HG03139 (cell line): ENCODE data around the gene RPS6KA2.
A peak's percentile ranks its signal among the peaks of the same experiment; 100 is the strongest.
"Not testable (repeated sequence)": the region's sequence is repeated elsewhere in the genome, so short reads cannot be mapped to it uniquely, and the experiment has no call there.

Experiments
- ATAC-seq: cut with Tn5 transposase; IDR thresholded peaks from one replicate; pipeline ENCODE4 v1.9.1; 2021; ENCODE audit not compliant: unreplicated experiment

Gene RPS6KA2

DNA sequence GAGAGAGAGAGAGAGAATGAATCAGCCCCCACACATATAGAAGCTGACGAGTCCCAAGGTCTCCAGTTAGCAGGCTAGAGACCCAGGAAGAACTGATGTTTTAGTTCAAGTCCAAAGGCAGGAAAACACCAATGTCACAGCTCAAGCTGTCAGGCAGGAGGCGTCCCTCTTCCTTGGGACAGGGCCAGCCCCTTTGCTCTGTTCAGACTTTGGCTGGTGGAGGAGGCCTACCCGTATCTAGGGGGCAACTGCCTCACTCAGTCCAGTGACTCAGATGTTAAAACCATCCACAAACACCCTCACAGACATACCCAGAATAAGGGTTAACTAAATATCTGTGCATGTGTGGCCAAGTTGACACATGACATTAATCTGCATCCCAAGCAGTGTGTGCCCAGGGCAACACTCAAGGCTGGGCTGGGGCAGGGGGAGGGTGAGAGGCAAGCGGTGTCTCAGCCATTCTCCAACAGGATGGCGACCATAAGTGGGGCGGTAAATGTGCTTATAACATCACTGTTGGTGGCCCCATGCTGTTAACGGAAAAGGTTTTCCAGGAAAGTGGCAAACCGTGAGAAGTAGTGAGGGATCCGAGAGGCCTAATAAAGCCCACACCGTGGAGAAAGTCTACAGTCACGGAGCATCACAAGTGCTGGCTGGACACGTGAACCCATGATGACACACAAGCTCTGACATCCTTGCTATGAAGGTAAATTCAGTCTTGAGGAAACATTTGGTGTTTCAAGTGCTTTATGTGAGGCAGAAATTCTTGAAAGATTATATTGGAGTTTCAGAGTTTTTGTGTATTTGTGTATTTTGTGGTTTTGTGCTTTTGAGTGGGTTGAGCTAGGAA lies 68.7 kb downstream of the RPS6KA2 start:
- ATAC-seq = no peak

DNA sequence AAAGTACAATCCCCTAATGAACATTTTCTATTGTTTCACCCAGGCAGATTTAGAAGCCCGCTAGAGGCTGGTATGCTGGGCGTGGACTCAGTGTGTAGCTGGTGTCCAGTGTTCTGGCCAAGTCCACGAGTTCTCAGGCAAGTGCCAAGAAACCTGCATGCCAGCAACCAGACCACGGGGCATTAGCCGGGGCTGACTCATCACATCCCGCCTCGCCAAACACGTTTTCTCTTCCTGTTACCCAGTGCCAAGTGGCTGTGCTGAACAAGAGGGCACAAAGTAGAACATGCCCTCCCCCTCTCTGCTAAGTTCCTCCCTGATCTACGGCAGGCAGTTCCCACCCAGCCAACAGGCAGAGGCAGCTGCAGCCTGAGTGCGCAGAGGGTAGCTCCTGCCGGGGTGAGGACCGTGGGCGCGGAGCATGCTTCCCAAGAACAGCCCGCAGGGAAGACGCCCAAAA lies 70.2 kb downstream of the RPS6KA2 start:
- no peak for ATAC-seq

DNA sequence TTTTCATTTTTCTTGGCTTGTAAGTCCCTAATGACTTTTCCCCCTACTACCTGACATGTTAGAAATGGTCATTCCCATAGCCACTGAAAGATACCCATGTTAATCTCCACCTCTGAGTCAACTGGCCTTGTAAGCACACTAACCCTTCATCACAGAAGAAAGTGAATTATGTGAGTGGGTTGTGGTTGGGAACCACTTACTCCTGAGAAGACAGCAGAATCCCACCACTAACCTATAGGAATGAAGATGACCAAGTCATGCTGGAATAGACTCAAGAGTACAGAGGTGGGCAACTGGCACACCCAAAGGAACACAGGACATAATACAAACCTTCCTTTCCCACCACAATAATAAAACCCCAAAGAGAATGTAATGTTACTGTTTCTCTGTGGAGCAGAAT lies 70.7 kb downstream of the RPS6KA2 start:
- ATAC-seq = no peak

DNA sequence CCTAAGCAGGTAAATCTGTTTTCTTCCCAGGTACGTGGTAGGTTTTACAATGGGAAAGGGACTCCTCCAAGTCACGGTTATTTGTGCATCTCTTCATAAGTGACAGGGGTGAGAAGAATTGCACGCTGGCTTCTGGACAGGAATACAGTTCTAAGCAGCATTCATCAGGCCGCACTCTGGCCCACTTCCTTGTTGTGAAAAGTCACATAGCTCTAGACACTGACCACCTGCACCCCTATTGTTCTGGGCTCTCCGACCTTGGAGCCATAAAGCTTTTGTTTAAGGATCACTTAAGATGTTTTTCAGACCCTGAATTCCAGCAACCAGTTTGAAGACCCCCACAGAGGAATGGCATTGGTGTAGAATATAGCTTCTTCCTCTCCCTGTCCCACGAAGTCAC lies 72.0 kb downstream of the RPS6KA2 start:
- no peak for ATAC-seq

DNA sequence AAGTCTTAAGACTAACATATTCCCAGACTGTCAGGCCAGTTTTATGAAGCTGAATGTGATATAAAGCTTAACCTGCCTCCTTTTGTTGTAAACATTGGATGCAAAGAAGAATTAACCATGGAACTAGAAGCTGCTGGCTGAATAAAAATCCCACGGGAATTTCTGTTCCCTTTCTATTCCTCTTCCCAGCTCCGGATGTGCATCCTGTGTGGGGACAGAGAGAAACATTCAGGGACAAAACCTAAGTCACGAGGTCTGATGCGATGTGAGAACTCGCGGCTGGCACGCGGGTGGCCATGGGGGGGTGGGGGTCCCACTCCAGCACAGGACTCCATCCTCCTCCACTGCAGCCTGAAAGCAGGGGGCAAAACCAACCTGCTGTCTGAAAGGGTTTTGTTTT lies 72.7 kb downstream of the RPS6KA2 start:
- ATAC-seq = no peak

DNA sequence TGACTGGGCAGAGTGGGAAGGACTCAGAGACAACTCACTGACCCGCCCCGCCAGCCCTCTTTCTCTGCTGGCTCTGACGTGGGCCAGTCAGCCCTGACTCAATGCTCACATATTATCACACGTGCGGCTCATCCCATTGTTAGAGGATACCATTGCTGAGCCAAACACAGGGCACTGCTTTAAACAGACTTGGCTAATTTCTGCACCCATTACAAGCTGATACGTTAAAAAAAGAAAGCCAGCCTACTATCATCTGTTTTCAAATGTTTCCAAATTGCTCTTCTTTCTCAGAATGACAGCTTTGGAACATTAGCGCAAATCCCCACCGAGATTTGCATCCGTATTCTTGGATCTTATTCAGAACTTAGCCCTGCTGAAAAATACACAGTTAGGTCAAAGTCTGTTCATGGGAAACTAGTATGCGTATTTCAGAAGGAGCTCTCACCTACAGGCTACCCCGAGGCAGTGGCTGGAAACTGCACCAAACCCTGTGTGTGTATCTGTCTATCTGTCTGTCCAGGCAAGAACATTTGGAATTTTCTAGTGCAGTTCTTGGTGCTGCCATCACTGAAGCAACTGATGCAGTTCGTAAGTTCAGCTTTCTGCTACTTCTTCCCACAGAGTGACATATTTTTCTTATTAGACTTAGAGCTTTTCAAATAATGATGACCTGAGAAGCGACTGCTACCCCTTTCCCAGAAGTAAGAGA lies 73.3 kb downstream of the RPS6KA2 start:
- ATAC-seq = no peak

DNA sequence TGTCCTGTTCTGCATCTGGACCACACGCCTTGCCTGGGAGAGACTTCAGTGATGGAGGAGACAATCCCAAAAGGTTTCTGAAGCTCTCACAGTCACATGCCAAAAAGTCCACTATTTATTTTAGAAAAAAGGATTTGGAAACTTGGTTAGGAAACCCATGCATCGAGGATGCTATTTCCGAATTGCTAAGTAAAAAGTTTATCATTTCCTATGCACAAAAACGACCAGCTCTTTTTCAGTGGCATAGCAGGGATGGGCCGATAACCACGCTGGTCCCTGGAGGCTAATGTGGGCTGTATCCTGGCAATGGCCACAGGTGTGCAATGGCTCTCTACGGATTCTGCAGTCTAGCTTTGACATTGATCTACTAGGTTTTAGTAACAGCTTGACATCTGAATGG lies 74.5 kb downstream of the RPS6KA2 start:
- no peak for ATAC-seq

DNA sequence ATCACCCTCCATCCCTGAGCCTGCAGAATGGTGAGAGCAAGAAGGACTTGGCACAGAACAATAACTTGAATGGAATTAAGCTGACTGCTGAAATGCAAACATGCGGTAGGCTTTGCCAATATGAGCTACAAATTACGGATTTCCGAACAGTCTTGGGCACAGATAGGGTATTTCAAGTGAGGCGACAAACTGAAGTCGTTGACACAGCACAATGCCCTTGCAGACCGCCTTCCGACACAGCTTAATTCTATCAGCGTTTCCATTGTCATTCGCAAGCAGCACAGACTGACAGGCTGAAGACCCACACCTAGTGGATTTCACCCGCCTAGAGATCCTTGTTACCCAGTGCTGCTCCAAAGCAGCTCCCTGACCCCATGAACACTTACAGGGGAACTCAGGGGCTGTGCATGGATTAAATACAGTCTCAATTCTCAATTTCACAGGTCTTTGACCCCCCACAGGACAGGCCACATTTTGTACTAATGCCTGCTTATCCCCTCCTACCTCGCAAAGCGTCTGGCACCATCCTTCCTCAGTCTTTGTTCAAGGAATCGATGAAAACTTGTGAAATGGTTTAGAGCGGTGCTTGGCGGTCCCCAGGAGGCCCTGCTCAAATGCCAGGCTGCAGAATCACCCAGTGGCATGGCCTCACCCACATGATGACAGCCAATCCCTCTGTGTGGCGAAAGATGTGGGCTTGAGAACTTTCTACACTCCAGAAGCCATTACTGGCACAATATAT lies 75.1 kb downstream of the RPS6KA2 start:
- ATAC-seq = no peak

DNA sequence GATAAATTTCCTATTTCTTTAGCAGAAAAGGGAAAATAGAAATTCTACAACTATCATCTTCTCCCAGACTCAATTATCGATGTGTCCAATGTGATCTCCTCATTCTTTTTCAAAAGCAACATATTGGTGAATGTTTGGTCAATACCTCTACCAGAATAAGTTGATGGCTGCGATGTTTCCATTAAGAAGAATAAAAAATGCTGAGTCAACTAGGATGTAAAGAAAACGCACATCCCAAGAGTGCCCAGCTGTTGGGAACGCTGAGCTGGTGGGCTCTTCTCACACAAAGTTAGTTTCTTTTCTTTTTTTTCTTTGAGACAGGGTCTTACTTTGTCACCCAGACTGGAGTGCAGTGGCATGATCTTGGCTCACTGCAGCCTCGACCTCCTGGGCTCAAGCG lies 80.4 kb downstream of the RPS6KA2 start:
- no peak for ATAC-seq

DNA sequence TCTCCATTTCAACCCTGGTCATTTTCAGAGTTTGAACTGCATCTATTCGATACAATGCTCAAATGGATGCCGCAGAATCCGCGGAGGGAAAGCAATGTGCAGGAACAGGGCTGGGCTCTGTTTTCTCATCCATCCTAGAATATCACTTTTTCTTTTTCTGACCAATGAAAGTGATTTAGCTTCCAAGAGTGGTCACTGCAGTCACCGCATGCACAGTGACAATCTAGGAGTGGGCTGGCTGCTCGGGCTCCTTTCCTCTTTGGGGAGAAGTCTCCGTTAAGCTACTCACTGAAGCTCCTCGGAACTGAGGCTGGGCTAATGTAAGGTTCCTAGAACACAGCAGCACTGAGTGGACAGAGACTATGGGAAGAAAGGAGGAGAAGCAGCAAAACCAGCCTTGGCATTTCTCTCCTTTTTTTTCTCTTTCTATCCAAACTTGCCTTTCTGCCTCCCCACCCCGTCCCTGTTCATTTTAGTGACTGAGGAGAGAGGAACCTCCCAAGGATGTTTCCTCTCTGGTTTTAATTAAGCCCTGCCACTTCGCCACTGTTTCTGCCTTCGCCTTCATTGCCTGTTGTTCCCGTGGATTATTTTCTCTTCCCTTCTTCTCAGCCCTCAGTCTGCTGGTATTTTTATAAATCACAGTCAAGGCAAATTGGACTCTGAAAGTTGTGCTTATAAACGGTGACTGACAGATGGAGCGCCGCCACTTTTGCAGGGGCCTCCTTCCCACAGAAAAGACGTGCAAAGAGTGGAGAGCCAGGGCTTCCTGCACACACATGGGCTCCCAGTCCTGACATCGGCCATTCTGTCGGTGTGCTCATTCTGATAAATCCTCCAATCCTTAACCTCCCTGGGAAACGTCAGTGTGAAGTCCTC lies 81.7 kb downstream of the RPS6KA2 start:
- no peak for ATAC-seq

DNA sequence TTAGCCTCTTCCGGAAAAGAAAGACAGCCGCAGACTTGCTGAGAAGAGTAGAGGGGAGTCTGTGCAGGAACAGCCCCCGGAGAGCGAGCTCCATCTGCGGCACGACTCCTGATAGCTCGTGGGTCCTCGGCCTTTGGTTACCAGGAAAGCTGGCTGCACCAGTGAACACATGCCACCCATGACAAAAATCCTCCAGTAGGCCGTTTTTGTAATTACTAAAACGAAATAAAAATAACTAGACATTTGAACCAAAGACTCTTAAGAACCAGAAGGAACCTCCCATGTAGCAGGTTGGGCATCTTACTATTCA lies 82.8 kb downstream of the RPS6KA2 start:
- ATAC-seq = no peak

DNA sequence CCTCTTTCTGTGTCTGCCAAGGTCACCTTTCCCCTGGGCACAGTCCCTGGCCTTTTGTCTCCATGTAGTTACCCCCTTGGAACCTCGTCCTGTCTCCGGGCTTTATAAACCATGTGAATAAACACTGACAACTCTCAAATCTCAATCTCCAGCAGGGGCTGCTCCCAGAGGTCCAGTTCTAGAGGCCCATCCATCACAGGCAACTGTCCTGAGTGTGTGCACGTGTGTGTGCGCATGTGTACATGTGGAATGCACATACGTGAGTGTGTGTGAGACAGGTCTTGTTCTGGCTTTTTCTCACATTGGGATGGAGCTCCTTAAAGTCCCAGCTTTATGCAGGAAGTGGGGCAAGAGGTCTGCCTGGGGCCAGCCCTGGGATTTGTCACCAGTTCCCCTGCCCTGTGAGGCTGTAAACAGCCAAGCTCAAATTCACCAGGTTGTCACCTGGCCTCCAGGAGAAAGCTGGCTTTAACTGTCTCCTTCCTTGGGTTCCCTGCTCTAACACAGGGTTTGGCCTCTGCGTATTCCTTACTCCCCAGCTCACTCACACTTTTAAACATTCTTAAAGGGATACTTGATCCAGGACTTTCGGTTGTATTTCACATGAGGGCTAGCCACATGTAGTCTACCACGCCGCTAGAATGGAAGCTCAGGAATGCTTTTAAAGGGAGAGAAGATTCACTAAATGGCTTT lies 83.3 kb downstream of the RPS6KA2 start:
- no peak for ATAC-seq

DNA sequence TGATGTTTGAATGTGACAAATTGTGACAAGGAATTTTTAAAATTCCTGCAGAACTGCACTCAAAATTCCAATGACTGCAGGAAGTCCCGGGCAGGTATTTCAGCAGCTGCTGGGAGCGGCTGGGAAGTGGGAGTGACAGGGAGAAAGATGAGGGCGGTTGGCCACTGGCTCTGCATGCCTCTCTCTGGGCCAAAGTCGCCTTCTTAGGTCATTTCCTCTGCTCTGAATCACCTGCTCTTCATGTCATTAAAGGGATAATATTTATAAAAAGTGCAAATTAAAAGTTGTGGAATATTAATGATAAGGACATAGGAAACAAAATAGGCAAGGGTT lies 84.5 kb downstream of the RPS6KA2 start:
- ATAC-seq = no peak

DNA sequence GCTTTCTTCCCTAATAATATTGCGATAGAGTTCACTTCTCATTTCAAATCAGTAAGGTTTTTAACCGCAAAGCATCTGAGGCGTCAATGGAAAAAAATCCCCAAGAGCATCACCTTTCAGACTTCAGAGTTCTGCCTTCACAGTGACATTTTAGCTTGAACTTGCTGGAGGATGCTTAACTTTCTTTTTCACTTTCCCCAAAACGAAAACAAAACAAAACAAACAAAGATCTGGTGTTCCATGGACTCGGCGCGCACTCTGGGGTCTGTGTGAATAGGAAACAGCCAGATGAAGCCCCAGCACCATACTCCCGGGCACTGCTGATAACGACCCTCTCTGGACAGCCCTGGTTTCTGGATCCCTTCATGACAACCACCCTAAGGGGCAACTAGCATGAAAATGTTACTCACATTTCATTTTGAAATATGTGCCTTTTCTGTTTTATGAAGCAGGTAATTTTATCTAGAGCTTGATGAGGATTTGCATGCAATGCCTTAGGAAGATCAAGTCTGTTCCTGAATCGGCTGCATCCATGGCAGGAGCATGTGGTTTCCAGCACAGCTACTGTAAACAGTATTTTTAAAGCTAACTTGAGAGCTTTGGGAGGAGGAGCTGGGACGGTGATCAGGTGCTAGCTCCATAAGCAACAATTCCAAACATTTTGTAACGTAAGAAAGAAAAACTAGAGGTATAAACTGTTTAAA lies 85.0 kb downstream of the RPS6KA2 start:
- no peak for ATAC-seq

DNA sequence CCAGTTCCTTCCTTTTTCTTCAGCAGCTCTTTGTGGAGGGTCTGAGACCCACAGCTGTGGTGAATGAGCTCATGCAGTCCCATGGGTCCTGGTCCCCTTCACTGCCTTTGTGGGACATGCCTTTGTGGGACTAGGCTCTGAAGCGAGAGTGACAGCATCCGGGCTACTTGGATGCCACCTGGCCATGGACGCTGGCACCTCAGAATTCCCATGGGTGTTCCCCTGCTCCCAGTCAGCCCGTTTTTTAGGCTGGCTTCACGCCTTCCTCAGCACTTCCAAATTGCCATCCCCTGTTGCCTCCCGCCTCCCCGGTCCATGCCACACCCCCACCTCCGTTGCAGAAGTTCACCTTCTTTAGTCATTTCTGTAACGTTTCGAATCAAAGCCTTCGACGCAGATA lies 85.7 kb downstream of the RPS6KA2 start:
- peak; percentile 36 for ATAC-seq

DNA sequence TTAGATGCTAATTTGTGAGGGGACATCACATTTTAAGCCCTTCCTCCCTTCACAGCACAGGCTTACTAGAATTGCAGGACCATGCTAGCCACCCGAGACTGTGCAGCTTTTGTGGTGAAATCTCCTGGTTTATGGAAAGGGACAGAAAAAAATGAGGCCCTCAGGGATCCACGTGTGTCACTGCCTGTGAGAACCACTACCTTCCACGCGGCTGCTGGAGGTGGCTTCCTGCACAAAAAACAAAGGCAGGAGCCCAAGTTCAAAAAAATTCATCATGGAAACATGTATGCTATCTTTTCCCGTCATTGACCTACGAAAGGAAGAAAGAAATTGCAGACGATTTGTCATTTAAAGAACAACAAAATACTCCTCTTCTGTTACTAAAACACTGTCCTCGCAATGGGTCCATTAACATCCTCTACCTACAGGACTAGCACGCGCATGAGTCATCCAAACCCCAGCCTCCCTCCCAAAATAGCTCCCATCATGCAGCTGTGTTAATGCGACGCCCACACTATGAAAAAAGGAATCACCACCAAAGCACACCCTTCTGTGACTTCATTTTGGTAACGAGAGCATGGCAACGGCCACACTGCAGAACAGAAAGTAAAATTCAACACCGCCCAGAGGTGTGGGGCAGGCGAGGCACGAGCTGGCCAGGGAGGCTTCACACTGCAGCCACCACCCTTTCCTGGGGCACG lies 86.3 kb downstream of the RPS6KA2 start:
- peak; percentile 85 for ATAC-seq

DNA sequence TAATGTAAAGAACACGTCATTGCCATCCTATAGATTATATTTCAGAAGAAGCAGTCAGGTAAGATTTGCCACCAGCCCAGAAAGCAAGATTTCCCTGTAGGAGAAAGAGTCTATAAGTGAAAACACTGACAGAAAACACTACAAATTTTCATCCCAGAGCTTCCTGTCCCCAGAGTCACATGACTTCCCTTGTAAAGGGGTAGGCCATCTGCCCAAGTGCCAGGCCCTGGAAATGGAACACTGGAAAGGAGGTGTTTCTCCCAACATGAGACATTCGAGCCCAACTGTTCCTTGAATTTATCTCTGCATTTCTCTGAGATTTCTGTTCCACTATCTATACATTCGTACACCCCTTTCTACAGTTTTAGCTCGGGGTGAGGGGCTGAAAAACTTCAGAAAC lies 87.5 kb downstream of the RPS6KA2 start:
- ATAC-seq = no peak

DNA sequence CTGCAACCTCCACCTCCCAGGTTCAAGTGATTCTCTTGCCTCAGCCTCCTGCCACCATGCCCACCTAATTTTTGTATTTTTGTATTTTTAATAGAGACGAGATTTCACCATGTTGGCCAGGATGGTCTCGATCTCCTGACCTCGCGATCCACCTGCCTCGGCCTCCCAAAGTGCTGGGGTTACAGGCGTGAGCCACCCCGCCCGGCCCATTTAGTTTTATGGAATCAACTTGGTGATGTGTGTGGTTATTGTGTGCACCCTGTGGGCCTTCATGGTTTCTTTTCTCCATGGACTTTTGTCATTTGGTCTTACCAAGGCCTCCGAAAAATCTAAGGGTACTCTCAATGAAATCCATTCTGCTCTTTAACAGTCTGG lies 88.1 kb downstream of the RPS6KA2 start:
- not testable (repeated sequence) for ATAC-seq

DNA sequence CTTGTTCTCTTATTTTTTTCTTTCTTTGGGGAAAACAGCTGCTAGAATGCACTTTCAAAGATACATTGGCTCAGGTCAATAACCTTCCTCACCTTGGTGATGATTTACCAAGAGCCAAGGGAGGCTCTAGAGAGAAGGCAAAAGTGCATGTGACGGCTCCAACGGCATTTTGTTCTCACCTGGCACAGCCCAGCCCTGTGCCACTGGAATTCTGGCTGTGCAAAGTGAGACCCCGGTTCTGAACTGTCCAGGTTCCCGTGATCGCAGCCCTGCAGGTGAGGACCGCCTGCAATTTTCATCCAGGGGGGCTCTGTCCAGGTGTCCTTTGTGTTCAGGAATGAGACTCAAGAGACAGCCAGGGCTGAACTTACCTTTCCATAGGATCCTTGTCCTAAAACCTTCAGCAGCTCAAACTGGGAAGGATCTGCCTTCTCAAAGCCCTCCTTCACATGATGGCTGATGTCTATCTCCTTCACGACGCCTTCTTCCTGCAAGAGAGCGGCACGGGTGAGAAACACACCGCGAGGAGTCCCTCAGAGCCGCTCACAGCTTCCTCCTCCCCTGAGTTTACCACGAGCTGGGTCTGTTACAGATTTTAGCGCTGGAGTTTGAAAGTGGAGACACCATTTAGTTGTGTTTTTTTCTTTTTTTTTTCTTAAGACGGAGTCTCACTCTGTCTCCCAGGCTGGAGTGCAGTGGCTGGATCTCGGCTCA lies 88.6 kb downstream of the RPS6KA2 start:
- no peak for ATAC-seq
